ENCODE measurements around the gene TSPAN3. TPM values are rescaled to one million over a fixed set of nuclear protein-coding genes. Genes with fewer than 3 reads are reported as not detected.

Gene TSPAN3
- polyA plus RNA-seq, 1 donor (not counting 4 experiments of a cell fraction or from before 2014, with no cell fraction given): 181 TPM

- H3K79me2 ChIP-seq (ENCODE audit: control insufficient read depth, insufficient read depth, low read length): peaks cover 14% of the 10 kb centered on the region
- H4K20me1 ChIP-seq (ENCODE audit: control insufficient read depth, extremely low read depth, insufficient read depth, low read length): no peaks in the 10 kb centered on the region
- H3K27me3 ChIP-seq (ENCODE audit: control insufficient read depth, extremely low read depth, insufficient read depth, low read length): no peaks in the 10 kb centered on the region
- peak; percentile 15 for DNase-seq (ENCODE audit: low read depth, low spot score)
- dilution Hi-C loops (cut with MboI; ENCODE audit: extremely low pct_ligation_motif_present, low sequenced_read_pairs): no loop called here
- H2AFZ ChIP-seq (ENCODE audit: control insufficient read depth, low read length): peak within 1 kb of the TSS; percentile 90
- H3K4me1 ChIP-seq (ENCODE audit: control insufficient read depth, extremely low read depth, insufficient read depth, low read length): peaks cover 44% of the 10 kb centered on the region
- H3K36me3 ChIP-seq (ENCODE audit: control insufficient read depth in 2 of 2, extremely low read depth in 1 of 2, insufficient read depth in 2 of 2, low read length in 2 of 2): peaks cover 0 to 1% of the 10 kb centered on the region in 2 experiments
- H3K4me3 ChIP-seq (ENCODE audit: control insufficient read depth in 2 of 3, extremely low read depth in 1 of 3, insufficient read depth in 2 of 3, low read depth in 1 of 3, low read length in 3 of 3): peak within 1 kb of the TSS; percentile 32 to 69 (median 55)
- H3K4me2 ChIP-seq (ENCODE audit: control insufficient read depth, extremely low read depth, insufficient read depth, low read depth, low read length): peak within 1 kb of the TSS; percentile 77
- H3K9me3 ChIP-seq (ENCODE audit: control insufficient read depth, low read depth, low read length): no peaks in the 10 kb centered on the region
- H3K9me1 ChIP-seq (ENCODE audit: control insufficient read depth, extremely low read depth, insufficient read depth, low read length): no peaks in the 10 kb centered on the region
- TF ChIP-seq EZH2 (IDR thresholded peaks at IDR 0.05; ENCODE audit: low read length) (no peak), CTCF (optimal IDR thresholded peaks at IDR 0.05 in 1 of 3, IDR thresholded peaks at IDR 0.05 in 1 of 3, conservative IDR thresholded peaks at IDR 0.05 in 1 of 3; ENCODE audit: extremely low read depth in 1 of 3, insufficient read depth in 2 of 3, low read length in 3 of 3) (no peak)
- peak; percentile 34 for FAIRE-seq
- H3K9ac ChIP-seq (ENCODE audit: control insufficient read depth, extremely low read depth, insufficient read depth, low read length): peak within 1 kb of the TSS; percentile 65
- peak within 1 kb of the TSS; percentile 52 for H3K27ac ChIP-seq (ENCODE audit: control insufficient read depth, insufficient read depth, low read length)
Observed at GRCh38 chr15:76994971-76995945, 75.7 kb downstream of the TSPAN3 start, which contains the start of gene PSTPIP1. TSS of gene PSTPIP1 (plus strand) at chr15:76995126. CDS start at chr15:76995574, 448 bp downstream.

- Histone ChIP-seq H3K9me1 (ENCODE audit: control insufficient read depth, extremely low read depth, insufficient read depth, low read length) (no peaks in the 10 kb centered on the region), H3K4me2 (ENCODE audit: control insufficient read depth, extremely low read depth, insufficient read depth, low read depth, low read length) (peak overlapping the region; percentile 77), H3K79me2 (ENCODE audit: control insufficient read depth, insufficient read depth, low read length) (peaks cover 11% of the 10 kb centered on the region), H3K27me3 (ENCODE audit: control insufficient read depth, extremely low read depth, insufficient read depth, low read length) (no peaks in the 10 kb centered on the region), H4K20me1 (ENCODE audit: control insufficient read depth, extremely low read depth, insufficient read depth, low read length) (no peaks in the 10 kb centered on the region), H3K27ac (ENCODE audit: control insufficient read depth, insufficient read depth, low read length) (peak overlapping the region; percentile 12), H3K9ac (ENCODE audit: control insufficient read depth, extremely low read depth, insufficient read depth, low read length) (no peak overlapping the region), H3K36me3 (ENCODE audit: control insufficient read depth in 2 of 2, extremely low read depth in 1 of 2, insufficient read depth in 2 of 2, low read length in 2 of 2) (no peaks in the 10 kb centered on the region), H2AFZ (ENCODE audit: control insufficient read depth, low read length) (peak overlapping the region; percentile 90), H3K4me1 (ENCODE audit: control insufficient read depth, extremely low read depth, insufficient read depth, low read length) (peaks cover 44% of the 10 kb centered on the region), H3K4me3 (ENCODE audit: control insufficient read depth in 2 of 3, extremely low read depth in 1 of 3, insufficient read depth in 2 of 3, low read depth in 1 of 3, low read length in 3 of 3) (peak overlapping the region in 1 of 3 experiments; percentile 69), H3K9me3 (ENCODE audit: control insufficient read depth, low read depth, low read length) (no peaks in the 10 kb centered on the region)
- DNase-seq (ENCODE audit: low read depth, low spot score) (no peak), FAIRE-seq (no peak)
- TF ChIP-seq EZH2 (IDR thresholded peaks at IDR 0.05; ENCODE audit: low read length) (no peak), CTCF (optimal IDR thresholded peaks at IDR 0.05 in 1 of 3, IDR thresholded peaks at IDR 0.05 in 1 of 3, conservative IDR thresholded peaks at IDR 0.05 in 1 of 3; ENCODE audit: extremely low read depth in 1 of 3, insufficient read depth in 2 of 3, low read length in 3 of 3) (no peak)
- dilution Hi-C loops (cut with MboI; ENCODE audit: extremely low pct_ligation_motif_present, low sequenced_read_pairs): no loop called here
Observed at GRCh38 chr15:76994496-76994895, 76.4 kb downstream of the TSPAN3 start.

Measured in keratinocyte (primary cell).